T-helper 2 cell treated with Interferon-gamma antibody and Interleukin-4, amounts not matched to agents 100 ng/mL and 5 ng/mL, for 36 hours (primary cell): ENCODE results near the gene FMO2. TPM values are rescaled to one million over a fixed set of nuclear protein-coding genes. Genes with fewer than 3 reads are reported as not detected.

Source experiments
- intact Hi-C: fragments of 100-400 bp; cut with micrococcal nuclease; formaldehyde crosslinking; loops from one replicate; pipeline ENCODE4 v1.15.1; 2023
- total RNA-seq: library from RNA; stranded (reverse); gene quantifications from 2 replicates; pipeline ENCODE4 v1.2.3, GENCODE V29; 2022

The FMO2 gene, protein sequence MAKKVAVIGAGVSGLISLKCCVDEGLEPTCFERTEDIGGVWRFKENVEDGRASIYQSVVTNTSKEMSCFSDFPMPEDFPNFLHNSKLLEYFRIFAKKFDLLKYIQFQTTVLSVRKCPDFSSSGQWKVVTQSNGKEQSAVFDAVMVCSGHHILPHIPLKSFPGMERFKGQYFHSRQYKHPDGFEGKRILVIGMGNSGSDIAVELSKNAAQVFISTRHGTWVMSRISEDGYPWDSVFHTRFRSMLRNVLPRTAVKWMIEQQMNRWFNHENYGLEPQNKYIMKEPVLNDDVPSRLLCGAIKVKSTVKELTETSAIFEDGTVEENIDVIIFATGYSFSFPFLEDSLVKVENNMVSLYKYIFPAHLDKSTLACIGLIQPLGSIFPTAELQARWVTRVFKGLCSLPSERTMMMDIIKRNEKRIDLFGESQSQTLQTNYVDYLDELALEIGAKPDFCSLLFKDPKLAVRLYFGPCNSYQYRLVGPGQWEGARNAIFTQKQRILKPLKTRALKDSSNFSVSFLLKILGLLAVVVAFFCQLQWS
- not detected in 2 replicates for total RNA-seq

GRCh38 chr1:171185091-171185490, at the start of gene FMO2:
FMO2 (plus strand) TSS chr1:171185300; CDS start chr1:171185714, 414 bp downstream.
- intact Hi-C loops: no loop called here

DNA sequence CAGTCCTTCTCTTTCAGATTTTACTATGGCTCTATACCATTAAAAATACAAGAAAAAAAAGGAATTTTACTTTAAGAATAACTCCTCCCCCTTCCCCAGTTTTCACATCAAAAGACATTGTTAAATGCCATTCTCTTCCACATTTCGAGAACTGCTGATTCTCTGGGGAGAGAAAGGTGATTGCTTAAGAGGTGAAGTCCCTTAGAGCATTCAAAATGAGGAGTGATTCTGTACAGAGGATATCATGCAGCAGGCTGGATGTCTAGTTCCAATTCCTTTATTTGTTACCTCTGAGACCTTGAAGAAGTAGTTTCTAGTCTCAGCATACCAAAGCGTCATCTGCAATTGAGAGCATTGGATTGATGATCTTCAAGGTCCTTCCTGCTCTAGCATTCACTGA, 47.5 kb upstream of the FMO2 start:
- intact Hi-C loops: no loop called here

GRCh38 chr1:171138980-171139379, 46.1 kb upstream of the FMO2 start:
- intact Hi-C loops: no loop called here

DNA sequence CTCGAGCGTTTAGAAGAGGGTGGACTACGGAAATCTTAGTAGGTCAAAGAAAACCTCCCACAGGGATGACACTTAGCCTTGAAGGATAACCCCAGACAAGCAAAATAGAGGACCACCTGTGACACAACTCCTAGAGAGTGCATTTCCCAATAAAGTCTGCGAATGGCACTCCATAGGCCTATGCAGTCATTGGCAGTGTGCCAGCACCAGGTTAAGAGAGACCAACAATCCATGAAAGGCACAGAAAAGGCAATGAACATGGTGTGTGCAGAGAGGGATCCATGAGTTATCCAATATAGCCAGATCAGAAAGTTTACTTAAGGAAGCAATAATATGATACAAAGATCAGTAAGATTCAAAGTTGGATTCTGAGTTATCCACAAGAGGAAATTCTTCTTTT, 45.2 kb upstream of the FMO2 start:
- intact Hi-C loops: no loop called here

- intact Hi-C loops: no loop called here
These were observed 44.7 kb upstream of the FMO2 start for GRCh38 chr1:171140401-171140800.

DNA sequence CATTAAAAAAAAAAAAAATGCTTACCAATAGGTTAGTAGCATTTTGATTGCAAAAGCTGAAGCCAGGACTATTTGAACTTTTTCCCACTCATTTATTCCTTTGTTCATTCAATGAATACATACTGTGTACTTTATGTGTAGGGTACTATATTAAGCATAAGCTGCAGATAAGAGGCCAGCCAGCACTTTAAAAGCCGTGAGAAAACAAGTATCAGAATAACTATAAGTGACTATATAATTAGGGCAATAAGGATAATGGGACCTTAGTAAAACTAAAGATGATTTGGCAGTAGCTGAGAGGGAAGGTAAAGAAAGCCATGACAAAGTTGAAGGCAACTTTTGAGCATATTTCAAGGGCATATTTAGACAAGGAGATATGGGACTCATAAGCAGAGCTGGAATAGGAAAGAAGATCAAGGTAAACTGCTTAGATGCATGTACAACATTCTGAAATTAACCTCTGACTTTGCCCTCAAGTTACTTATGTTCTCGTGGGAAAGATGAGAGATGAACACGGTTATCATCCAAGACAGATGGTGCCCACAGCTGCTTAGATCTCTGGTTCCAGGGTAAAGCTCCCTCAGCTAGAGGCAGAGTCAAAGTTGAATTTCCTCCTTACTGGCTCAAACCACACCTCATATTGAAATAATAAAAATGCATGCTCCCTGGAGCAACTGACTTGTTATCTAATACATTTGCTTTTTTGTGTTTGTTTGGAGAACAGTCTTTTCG, 44.0 kb upstream of the FMO2 start:
- intact Hi-C loops: no loop called here

DNA sequence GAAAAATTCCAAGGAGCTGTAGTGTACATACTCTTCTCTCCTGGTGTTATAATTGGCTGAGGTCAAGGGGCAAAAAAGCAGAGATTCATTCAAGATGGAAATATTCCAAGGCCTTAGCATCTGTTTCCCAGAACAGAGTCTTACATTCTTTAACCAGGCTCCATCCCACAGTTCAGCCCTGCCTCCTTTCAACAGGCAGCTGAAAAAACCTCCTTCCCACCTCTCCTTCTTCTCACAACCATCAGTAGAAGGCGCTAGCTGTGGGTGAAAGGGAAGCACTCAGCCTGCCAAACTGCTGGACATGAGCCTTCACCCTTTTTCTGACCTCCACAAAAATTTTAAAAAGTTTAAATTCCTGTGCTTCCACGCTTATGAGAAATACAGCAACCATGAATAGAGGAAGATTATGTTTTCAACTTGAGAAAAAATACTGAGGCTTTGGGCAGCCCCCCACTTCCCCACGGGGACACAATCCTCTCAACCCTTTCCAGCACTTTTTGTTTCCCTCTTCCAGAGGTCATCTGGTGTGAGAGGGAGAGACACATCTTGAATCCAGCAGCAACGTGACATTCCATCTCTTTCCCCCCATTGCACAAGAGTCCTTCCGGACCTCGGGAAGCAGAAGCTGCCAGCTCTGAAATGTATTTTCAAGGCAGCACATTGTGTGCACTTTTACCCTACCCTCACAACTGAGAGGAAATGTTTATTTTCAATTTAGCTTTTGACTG, 43.2 kb upstream of the FMO2 start:
- intact Hi-C loops: no loop called here

- intact Hi-C loops: no loop called here
These were observed 42.4 kb upstream of the FMO2 start for GRCh38 chr1:171142416-171143385.

- intact Hi-C loops: no loop called here
These were observed 34.9 kb upstream of the FMO2 start for GRCh38 chr1:171150156-171150555.

DNA sequence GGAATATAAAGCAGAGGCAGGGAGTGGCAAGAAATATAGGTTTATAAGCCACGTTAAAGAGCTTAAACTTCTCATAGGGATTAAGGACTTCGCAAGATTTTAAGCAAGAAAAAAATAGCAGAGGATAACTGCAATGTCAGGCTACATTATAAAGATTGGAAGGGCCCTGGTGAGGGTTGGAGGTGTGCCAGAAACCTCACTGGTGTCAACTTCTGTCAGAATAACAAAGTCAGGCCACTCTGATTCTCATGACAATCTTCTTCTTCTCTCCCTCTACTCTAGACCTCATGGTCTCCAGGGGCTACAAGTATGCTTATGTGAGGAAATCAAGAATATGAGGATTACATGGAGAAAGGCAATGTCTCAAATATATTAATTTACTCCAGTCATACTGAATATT, 32.6 kb upstream of the FMO2 start:
- intact Hi-C loops: no loop called here

- intact Hi-C loops: no loop called here
These were observed 29.6 kb upstream of the FMO2 start for GRCh38 chr1:171155484-171155883.

GRCh38 chr1:171158096-171158495, 27.0 kb upstream of the FMO2 start:
- intact Hi-C loops: no loop called here

DNA sequence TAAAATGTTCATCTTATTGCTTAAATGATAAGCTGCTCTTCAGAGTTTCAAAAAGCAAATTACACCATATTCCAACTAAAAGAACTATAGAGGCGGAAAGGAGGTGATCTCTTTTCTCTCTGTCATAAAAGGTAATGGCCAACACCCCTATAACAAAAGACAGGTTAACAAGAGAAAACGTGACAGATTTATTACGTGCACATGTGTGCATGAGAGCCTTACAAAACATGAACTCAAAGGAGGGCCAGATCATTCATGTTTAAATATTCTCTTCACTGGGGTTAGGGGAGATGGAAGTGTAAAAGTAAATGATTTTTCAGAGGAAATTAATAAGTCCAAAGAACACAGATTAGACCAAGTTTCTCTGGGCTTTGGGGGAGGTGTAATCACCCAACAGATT, 26.5 kb upstream of the FMO2 start:
- intact Hi-C loops: no loop called here

GRCh38 chr1:171159148-171159547, 26.0 kb upstream of the FMO2 start:
- intact Hi-C loops: no loop called here

- intact Hi-C loops: no loop called here
These were observed 24.9 kb upstream of the FMO2 start for GRCh38 chr1:171160211-171160610.

DNA sequence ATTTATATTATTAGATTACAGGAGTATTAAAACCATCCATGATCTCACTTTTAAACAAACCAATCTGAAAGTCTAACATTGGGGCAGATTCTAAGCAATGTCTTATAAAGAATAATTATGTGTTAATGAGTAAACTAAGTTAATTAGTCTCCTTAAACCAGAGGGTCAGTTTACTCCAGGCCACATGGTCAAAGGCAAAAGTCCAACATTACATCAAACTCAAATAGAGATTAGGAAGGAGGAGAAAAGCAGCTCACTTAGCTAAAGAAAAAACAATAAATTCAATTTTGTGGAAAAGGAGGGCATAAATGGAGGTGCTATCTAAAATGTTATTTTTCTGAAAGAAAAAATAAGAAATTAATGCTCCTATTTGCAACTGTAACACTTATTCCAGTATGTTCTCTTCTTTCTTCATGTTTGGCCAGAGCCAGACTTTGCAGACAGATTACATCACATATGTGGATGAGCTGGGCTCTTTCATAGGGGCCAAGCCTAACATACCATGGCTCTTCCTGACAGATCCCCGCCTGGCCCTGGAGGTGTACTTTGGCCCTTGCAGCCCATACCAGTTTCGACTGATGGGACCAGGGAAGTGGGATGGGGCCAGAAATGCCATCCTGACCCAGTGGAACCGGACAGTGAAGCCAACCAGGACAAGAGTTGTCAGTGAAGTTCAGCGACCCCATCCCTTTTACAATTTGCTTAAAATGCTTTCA, 24.3 kb upstream of the FMO2 start:
- intact Hi-C loops: no loop called here

GRCh38 chr1:171161431-171161830, 23.7 kb upstream of the FMO2 start:
- intact Hi-C loops: no loop called here

- intact Hi-C loops: no loop called here
These were observed 18.7 kb upstream of the FMO2 start for GRCh38 chr1:171166361-171166760.

DNA sequence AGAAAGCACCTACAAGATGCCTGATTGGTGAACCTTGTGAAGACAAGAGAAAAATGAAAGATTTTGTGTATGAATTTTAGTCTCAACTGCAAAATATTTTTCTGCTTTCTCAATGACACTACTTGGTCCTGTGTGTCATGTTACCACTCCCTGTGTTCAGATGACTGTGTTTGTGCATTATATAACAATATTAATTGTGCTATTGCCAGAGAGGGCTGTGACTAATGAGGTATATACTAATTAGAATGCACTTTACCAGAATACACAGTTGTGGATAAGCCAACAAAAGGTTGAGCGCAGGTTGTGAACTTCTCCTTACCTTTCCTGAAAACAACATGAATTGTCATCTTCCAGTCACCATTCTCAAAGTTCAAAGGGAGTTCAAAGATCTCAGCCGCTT, 17.3 kb upstream of the FMO2 start:
- intact Hi-C loops: no loop called here

DNA sequence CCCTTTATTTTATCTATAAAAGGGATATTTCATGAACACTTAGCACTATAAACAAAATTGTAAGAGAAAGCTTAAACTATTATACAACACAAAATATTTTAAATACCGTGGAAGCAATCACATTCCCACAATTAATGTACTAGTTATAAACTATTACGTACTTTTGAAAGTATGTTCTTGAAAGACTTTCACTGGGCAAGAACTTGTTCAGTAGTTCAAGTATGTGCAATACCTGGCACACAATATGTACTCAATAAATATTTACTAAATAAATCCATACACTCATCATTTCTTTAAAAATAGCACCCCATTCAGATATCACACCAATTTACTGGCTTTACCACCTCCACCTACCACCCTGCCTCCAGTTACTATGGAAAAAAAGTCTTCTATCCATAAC, 12.6 kb upstream of the FMO2 start:
- intact Hi-C loops: no loop called here
